ENCODE measurements around the gene IL10RB.
"Not testable (repeated sequence)": the region's sequence is repeated elsewhere in the genome, so short reads cannot be mapped to it uniquely, and the experiment has no call there.

GRCh38 chr21:33321005-33321404, 54.8 kb downstream of the IL10RB start:
- not testable (repeated sequence) for TF ChIP-seq CTCF, POLR2A (IDR thresholded peaks at IDR 0.05)

All from body of pancreas (tissue), 4 donors.